HG03469 (cell line): ENCODE measurements around the gene PAPPA2.
"Not testable (repeated sequence)": the region's sequence is repeated elsewhere in the genome, so short reads cannot be mapped to it uniquely, and the experiment has no call there.

Experiments used
- ATAC-seq: cut with Tn5 transposase; IDR thresholded peaks from one replicate; pipeline ENCODE4 v1.9.1; 2021; ENCODE audit warnings: mild to moderate bottlenecking, moderate library complexity, moderate number of reproducible peaks; ENCODE audit not compliant: unreplicated experiment

PAPPA2 gene

GRCh38 chr1:176595217-176595616, 132.2 kb downstream of the PAPPA2 start:
- ATAC-seq, result no peak

DNA sequence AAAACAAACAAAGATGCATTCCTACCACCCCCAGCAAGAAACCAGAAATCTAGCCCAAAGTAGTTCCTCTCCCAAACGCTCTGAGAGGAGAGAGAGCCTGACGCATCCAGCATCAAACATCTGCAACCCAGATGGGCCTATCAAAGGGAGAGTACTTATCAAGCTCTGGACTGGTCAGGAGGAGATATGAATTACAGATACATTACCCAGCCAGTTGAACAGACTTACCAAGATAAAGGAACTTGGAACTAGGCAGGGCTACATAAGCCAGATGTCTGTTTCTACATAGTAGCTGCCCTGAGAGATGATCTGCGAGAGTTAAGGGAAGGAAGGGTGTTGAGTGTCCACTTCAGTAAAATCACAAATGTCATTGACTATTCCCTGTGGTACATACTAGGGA, 138.4 kb downstream of the PAPPA2 start:
- no peak for ATAC-seq

GRCh38 chr1:176602388-176603004, 139.5 kb downstream of the PAPPA2 start:
- ATAC-seq, result no peak

DNA sequence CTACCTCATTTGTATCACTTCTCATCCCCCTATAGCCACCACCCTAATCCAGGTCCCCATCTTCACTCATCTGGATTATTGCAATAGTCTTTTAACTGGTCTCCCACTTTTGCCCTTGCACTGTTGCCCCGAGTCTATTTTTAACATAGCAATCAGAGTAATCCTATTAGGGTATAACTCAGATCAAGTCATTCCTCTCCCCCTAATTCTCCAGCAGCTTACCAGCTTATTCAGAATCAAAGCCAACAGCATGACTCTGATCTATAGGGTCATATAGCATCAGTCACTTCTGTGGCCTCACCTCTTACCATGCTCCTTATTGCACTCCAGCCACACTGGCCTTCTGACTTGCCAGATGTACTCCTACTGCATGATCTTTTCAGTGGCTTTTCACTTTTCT, 140.7 kb downstream of the PAPPA2 start:
- ATAC-seq, result no peak

GRCh38 chr1:176604461-176604860, 141.5 kb downstream of the PAPPA2 start:
- no peak for ATAC-seq

- no peak for ATAC-seq
Measured at GRCh38 chr1:176605176-176605575, 142.2 kb downstream of the PAPPA2 start.

DNA sequence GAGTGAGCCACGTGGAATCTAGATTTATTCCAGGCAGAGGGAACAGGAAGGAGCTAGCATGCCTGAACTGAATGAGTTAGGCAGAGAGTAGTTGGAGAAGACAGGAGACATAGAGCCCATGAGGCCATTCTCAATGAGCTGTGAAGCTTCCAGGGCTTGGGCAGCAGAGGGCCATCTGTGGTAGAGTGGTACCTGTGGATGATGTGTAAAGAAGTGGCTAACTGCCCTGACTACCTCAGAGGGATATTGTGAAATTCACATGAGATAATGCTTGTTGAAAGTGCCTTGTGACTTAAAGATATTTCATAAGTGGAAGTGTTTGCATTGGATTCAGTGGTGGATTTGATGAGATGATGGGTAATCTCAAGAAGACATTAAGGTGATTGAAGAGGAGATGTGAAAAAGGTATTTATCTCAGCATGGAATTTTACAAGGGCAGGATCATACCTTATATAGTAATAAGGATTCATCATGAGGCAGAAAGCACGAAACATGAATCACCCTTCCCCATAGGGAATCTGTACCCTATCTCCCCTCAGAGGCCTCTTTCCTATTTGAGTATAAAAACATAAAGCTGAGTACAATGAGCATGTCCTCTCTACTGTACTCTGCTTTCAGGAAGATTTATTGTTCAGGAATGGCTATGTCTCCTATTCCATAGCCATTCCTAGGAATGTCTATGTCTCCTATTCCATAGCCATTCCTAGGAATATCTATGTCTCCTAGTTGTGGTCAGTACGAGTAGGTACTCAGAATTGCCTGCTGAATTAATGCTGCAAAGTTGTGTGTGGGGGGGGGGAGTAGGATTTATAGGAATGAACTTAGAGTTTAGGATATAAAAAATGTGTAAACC, 146.8 kb downstream of the PAPPA2 start:
- no peak for ATAC-seq

GRCh38 chr1:176612791-176613190, 149.8 kb downstream of the PAPPA2 start:
- no peak for ATAC-seq

DNA sequence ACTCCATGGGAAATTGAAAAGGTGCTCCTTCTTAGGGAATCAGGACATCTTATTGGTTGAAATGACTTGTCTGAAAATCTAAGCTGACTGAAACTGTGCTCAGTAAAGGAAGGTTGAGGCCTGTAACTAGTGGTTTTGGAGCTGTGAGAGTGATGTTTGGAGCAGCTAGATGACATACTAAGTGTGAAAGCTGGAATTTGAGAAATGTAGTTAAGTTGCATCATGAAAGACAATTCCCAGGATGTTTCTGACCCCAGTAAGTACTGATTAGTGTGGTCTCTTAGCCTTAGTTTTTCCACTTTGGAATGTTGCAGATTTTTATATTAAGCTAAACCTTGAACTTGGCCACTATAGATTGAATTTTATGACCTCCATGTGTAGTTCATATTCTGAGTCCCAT, 154.9 kb downstream of the PAPPA2 start:
- no peak for ATAC-seq

GRCh38 chr1:176619261-176619660, 156.3 kb downstream of the PAPPA2 start:
- ATAC-seq, result no peak

DNA sequence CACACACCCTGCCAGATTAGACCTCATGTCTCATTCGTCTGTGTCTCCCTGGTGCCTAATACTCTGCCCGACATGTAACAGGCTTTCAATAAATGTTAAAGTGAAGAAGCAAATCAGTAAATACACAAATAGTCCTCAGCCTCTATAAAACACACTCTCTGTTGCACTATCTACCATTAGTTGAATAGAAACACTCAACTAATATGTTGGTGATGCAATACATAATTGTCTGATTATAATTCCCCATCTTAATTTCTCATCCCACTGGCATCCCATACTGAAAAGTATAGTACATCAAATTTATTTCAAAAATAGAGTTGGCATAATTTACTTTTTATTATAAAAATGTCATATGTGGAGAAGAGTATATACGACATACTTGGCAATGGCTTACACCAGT, 162.4 kb downstream of the PAPPA2 start:
- no peak for ATAC-seq

GRCh38 chr1:176626572-176627061, 163.6 kb downstream of the PAPPA2 start:
- ATAC-seq, result no peak

- no peak for ATAC-seq
Measured at GRCh38 chr1:176628775-176629174, 165.8 kb downstream of the PAPPA2 start.

DNA sequence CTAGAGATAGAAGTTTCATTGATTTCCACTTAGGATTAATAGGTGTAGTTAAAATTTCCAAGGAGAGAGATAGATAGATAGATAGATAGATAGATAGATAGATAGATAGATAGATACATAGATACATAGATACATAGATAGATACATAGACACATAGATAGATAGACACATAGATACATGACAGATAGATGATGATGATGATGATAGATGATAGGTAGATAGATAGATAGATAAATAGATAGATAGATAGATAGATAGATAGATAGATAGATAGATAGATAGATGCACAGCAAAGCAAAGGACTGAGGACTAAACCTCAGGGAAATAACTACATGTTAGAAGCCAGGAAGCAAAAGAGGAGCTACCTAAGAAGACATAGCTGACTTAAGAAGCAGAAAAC, 171.8 kb downstream of the PAPPA2 start:
- not testable (repeated sequence) for ATAC-seq

GRCh38 chr1:176638713-176639526, 175.9 kb downstream of the PAPPA2 start:
- no peak for ATAC-seq

- ATAC-seq, result no peak
Measured at GRCh38 chr1:176643536-176643935, 180.6 kb downstream of the PAPPA2 start.

- no peak for ATAC-seq
Measured at GRCh38 chr1:176648556-176648955, 185.6 kb downstream of the PAPPA2 start.

DNA sequence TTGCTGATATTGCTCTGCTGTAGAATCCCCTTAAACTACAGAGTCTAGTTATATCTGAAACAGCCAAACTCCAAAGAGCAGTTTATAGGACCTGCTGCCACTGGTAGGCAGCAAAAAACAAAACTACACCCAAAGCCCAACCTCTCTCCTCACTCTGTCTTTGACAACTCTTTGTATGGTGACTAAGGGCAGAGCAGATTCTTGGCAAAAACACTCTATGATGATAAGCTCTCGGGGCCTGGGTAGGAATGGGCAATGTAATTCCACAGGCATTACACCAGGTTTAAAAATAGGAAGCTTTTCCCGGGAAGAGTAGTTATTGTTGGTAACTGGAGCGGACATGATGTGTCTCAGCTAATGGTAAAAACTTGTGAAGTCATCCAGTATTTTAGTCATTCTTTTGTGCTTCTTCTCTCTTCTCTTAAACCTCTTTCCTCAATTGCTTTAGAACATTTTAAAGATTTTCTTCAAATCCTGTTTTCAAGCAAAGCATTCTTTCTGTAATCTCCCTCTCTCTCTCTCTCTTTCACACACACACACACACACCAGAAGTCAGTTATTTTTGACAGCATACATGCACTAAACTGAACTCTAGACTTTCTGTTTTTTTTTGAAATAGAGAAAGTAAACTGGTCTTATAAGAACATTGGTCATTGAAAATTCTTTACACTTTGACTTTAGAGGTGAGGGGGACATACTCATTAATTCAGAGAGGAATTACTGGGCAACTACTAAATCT, 193.5 kb downstream of the PAPPA2 start:
- ATAC-seq, result no peak

- ATAC-seq, result no peak
Measured at GRCh38 chr1:176669782-176670181, 206.8 kb downstream of the PAPPA2 start.

GRCh38 chr1:176670853-176671252, 207.9 kb downstream of the PAPPA2 start:
- no peak for ATAC-seq
